Lower leg skin (tissue), 4 donors: Measurements from ENCODE around the gene MUL1. TPM values are rescaled to one million over a fixed set of nuclear protein-coding genes. Genes with fewer than 3 reads are reported as not detected.
A peak's percentile ranks its signal among the peaks of the same experiment; 100 is the strongest.

Experiments used
- DNase-seq, 2 donors: peaks; one replicate each; pipeline ENCODE4 v3.0.0-alpha.2; 2019; ENCODE audit warnings: low spot score in 2 of 2
- H3K4me3 ChIP-seq: fragments of 200-600 bp; sonication (generic); 2 replicates; pipeline ENCODE4 v1.5.1; 2017; ENCODE audit warnings: mild to moderate bottlenecking, low read depth; ENCODE audit not compliant: poor library complexity, severe bottlenecking
- CTCF ChIP-seq, 3 donors: fragments of 450-650 bp; IDR thresholded peaks; one replicate each; pipeline ENCODE4 v1.5.1; 2016; ENCODE audit warnings: antibody characterized with exemption in 3 of 3, mild to moderate bottlenecking in 3 of 3, moderate library complexity in 2 of 3
- POLR2A ChIP-seq, 2 donors: fragments of 450-650 bp; IDR thresholded peaks; one replicate each; pipeline ENCODE4 v1.6.1; 2016 to 2017; ENCODE audit warnings: antibody characterized with exemption in 2 of 2, mild to moderate bottlenecking in 1 of 2, moderate library complexity in 1 of 2
- WGBS, 2 donors: methylation state at CpG; one replicate each; pipeline ENCODE4 v1.1.5; 2018; 5-methylcytosine and 5-hydroxymethylcytosine counted together
- intact Hi-C: fragments of 100-400 bp; cut with DNase I; formaldehyde crosslinking; loops from one replicate; pipeline ENCODE4 v1.15.0; 2023; ENCODE audit warnings: low total_unique reads
- total RNA-seq, 4 donors: library from RNA; depleted of rRNA; stranded (reverse); fragments of >200 nt; gene quantifications; one replicate each; pipeline ENCODE4 v1.1.0, GENCODE V29; 2016

The MUL1 gene
- total RNA-seq: 10 to 100 TPM; 32.7 to 46.2 (median 37.4) TPM

DNA sequence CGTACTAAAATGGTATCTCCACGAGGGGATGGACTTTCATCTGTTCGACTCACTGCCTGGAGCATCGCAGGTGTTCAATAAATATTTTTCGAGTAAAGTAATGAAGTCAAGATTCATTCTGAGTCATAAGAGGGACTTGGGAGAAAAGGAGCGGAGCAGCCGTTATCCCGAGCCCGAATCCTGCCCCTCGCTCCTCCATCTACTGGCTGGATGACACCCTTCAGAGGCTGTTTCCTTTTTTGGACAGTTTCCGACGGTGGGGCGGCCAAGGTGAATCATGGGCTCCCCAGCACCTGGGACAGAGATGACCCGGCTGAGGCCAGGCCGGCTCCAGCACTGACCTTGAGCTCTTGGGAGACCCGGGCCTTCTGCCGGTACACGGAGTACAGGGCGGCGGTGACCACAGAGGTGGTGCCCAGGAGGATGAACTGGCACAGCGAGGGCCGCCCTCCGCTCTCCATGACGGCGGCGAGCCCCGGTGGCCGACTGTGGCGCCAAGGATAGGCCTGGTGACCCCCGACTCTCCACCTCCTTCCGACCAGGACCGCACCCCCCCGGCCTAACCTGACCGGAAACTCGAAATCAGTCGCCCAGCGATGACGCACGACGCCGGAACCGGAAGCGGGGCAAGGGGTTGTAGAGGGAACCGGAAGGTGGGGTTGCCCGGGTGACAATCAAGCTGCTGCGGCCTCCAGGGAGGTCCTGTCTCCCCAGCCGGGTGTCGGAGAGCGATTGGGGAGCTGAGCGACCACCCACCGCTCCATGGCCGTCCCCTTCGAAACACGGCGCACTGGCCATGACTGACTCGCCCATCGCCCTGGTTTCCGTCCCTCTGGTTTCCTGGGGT, at the start of gene MUL1:
Gene MUL1 (minus strand): TSS at position 588 of the 847 bp plus-strand sequence. CDS start 127 bp downstream, at position 461.
- TF ChIP-seq CTCF (IDR thresholded peaks at IDR 0.05) (no peak), POLR2A (IDR thresholded peaks at IDR 0.05) (no peak)
- DNase-seq: peak; percentile 93 to 99
- WGBS, 2 donors: 2 to 3% methylated on average over 37 to 53 of the region's 58 CpGs
- H3K4me3 ChIP-seq: peak within 1 kb of the TSS; percentile 87
- intact Hi-C loops: loop anchor here (2.0 kb wide), 1 partner anchor 31 kb away; no protein-coding TSS in a partner anchor

DNA sequence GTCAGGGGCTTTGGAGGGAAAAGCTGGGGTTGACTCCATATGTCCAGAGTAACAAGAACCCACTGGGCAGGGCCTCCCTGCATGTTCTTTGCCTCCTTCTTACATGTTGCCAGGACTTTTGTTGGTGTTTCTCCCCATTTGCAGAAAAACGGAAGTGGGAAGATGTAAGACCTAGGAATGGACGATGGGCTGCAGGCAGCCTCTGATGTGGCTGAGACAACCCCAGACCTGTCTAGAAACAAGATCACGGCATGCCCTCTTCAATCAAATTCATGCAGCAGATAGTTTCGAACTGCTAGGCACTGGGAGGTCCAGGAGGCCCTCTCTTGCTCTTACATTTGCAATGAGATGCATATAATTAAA, 47.8 kb upstream of the MUL1 start:
- no peak for TF ChIP-seq POLR2A (IDR thresholded peaks at IDR 0.05)
- TF ChIP-seq CTCF (IDR thresholded peaks at IDR 0.05): no peak
- H3K4me3 ChIP-seq: no peak overlapping the region
- 62 to 64% methylated on average over 4 of the region's 4 CpGs for WGBS, 2 donors
- intact Hi-C loops: no loop called here
- no peak for DNase-seq

DNA sequence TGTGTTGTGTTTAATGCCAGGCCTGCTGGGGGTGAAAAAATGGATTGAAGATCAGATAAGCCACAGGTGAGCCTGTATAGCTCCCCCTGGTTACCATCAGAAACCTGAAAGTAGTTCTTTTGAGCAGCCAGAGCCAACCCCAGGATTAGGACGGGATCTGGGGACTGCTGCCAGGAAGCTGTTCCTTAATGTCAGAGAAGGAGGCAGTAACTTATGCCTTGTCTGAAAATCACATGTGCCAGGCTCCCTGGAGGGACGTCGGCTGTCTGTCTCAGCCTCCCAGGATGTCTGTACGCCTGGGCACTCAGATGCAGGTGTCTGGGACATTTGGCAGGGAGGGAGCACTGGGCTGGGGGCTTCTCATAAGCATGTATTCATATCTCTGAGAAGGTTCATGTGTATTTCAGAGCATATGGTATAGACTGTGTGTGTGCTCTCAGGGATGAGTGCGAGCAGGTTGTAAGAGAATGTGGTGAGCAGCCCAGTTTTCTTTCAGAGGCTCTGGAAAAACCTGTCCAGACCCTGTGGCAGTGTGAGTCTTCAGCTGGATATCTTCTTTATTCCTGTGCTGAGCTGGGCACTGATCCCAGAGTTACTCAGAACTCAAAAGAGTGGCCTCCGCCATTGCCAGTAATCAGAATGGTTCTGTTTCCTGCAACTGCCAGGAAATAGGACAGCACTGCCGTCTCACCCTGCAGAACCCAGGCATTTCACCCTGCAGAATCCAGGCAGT, 47.2 kb upstream of the MUL1 start:
- intact Hi-C loops: no loop called here
- 27 to 38% methylated on average over 7 of the region's 7 CpGs for WGBS, 2 donors
- no peak for TF ChIP-seq POLR2A (IDR thresholded peaks at IDR 0.05)
- no peak for TF ChIP-seq CTCF (IDR thresholded peaks at IDR 0.05)
- no peak for DNase-seq
- H3K4me3 ChIP-seq: no peak overlapping the region

DNA sequence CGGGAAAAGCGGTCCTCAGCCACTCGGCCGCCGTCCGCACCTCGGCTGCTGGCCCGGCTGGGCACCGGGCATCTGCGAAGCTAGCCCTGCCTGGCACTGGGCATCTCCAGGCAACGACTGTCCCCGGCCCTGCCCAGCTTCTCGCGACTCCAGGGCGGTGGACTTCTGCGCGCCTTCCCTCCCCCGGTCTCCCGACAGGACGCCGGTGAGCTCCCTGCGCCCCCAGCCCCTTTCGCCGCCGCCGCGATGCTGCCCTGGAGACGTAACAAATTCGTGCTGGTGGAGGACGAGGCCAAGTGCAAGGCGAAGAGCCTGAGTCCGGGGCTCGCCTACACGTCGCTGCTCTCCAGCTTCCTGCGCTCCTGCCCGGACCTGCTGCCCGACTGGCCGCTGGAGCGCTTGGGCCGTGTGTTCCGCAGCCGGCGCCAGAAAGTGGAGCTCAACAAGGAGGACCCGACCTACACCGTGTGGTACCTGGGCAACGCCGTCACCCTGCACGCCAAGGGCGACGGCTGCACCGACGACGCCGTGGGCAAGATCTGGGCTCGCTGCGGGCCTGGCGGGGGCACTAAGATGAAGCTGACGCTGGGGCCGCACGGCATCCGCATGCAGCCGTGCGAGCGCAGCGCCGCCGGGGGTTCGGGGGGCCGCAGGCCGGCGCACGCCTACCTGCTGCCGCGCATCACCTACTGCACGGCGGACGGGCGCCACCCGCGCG, 44.9 kb upstream of the MUL1 start:
- intact Hi-C loops: no loop called here
- no peak overlapping the region for H3K4me3 ChIP-seq
- TF ChIP-seq CTCF (IDR thresholded peaks at IDR 0.05) (no peak), POLR2A (IDR thresholded peaks at IDR 0.05) (no peak)
- WGBS, 2 donors: 1 to 2% methylated on average over 10 to 40 of the region's 82 CpGs
- no peak for DNase-seq

DNA sequence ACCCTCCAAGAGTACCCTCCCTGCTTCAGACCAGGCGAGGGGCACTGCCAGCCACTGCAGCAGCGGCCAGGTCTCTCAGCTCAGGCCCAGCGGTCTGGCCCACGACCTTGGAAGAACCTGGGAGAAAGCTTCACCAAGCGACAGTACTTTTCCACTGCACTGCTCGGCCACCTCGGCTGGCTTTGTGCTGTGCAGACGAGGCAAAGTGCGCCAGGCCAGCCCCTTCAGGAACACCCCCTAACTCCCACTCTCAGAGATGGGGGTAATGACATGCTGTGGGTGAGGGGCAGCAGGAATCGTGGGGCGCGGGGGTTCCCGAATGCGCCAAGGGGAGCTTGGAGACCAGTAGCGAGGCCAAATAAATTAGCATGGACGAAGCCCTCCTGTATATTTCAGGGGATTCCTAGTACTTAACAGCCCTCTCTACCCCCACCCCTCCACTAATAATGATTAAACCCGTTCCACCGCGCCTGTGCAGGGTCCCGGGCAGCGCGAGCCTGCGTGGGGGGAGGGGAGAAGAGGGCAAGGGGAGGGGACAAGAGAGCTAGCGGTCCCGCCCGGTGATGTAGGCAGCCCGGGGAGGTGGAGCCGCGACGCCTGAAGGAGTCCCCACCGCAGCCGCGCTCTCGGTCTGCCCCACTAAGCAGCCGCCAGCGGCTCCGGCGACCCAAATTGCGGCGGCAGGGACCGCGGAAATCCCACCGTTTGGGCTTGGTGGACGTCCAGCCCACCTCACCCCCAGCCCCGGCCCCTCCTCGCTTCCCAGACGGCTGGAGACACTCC, 44.2 kb upstream of the MUL1 start, which contains the start of gene FAM43B:
Gene FAM43B (plus strand): TSS at position 629 of the 783 bp plus-strand sequence. CDS start 401 bp downstream, outside the sequence.
- H3K4me3 ChIP-seq: no peak within 1 kb of the TSS
- WGBS, 2 donors: 5 to 8% methylated on average over 30 to 43 of the region's 47 CpGs
- peak in 1 of 2 donors; percentile 27 for DNase-seq
- TF ChIP-seq POLR2A (IDR thresholded peaks at IDR 0.05) (no peak), CTCF (IDR thresholded peaks at IDR 0.05) (no peak)
- intact Hi-C loops: no loop called here
